ENCODE data around the gene SECISBP2. TPM values are rescaled to one million over a fixed set of nuclear protein-coding genes. Genes with fewer than 3 reads are reported as not detected.
A peak's percentile ranks its signal among the peaks of the same experiment; 100 is the strongest.
"Not testable (repeated sequence)": the region's sequence is repeated elsewhere in the genome, so short reads cannot be mapped to it uniquely, and the experiment has no call there.

SECISBP2 gene, protein sequence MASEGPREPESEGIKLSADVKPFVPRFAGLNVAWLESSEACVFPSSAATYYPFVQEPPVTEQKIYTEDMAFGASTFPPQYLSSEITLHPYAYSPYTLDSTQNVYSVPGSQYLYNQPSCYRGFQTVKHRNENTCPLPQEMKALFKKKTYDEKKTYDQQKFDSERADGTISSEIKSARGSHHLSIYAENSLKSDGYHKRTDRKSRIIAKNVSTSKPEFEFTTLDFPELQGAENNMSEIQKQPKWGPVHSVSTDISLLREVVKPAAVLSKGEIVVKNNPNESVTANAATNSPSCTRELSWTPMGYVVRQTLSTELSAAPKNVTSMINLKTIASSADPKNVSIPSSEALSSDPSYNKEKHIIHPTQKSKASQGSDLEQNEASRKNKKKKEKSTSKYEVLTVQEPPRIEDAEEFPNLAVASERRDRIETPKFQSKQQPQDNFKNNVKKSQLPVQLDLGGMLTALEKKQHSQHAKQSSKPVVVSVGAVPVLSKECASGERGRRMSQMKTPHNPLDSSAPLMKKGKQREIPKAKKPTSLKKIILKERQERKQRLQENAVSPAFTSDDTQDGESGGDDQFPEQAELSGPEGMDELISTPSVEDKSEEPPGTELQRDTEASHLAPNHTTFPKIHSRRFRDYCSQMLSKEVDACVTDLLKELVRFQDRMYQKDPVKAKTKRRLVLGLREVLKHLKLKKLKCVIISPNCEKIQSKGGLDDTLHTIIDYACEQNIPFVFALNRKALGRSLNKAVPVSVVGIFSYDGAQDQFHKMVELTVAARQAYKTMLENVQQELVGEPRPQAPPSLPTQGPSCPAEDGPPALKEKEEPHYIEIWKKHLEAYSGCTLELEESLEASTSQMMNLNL
- total RNA-seq (2021; fragmentation: NEBNext Ultra II Directional; extraction: Animal tissue kit (Norgen Biotek cat#: 25700)) = 10 to 100 TPM; 13.8 to 20.3 (median 17.3) TPM
- long read RNA-seq, partial matches to known transcripts = 21 of 32 reads
- long read RNA-seq, other reads (novel, unspliced or antisense) = 11 of 32 reads

DNA sequence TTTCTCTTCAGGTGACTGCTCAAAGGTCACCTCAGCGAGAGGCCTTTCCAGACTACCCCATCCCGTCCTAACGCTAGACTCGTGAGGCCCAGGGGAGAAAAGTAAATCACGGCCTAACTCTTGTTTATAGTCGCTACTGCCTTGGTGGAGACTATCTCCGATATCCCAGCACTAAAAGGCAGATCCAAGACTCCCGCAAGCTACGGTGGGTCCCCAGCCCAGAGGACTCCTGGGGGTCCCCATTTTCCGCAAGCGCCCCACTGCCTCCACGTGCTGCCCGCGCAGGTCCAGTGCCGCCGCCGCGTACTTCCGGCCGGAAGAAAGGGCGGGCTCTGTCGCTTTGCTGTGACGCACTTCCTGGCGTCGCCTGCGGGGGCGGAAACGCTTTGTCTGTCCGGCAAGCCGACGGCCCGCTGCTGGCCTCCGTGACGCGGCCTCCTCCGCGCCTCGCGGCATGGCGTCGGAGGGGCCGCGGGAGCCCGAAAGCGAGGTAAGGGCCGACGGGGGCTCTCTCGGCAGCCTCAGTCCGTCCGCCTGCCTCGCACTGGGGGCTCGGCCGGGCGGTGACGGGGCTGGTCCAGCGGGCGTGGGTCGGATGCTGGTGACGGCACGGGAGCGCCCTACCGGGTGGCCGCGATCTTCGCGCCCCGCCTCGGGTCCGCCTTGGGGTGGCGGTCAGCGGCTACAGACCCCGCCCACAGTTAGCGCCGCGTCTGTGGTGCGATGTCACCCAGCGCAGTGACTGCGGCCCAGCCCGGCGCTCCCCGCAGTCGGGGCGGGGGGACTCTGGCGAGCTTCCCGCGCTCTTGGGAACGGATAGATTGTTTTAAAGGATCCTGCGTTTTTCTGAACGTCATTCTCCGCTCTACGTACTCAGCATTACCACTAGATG is at the start of gene SECISBP2:
Gene SECISBP2, plus strand, starts transcription at position 378 of the 892 bp plus-strand sequence. Its CDS starts 77 bp downstream, at position 455.
- TF ChIP-seq, protein P1, sequence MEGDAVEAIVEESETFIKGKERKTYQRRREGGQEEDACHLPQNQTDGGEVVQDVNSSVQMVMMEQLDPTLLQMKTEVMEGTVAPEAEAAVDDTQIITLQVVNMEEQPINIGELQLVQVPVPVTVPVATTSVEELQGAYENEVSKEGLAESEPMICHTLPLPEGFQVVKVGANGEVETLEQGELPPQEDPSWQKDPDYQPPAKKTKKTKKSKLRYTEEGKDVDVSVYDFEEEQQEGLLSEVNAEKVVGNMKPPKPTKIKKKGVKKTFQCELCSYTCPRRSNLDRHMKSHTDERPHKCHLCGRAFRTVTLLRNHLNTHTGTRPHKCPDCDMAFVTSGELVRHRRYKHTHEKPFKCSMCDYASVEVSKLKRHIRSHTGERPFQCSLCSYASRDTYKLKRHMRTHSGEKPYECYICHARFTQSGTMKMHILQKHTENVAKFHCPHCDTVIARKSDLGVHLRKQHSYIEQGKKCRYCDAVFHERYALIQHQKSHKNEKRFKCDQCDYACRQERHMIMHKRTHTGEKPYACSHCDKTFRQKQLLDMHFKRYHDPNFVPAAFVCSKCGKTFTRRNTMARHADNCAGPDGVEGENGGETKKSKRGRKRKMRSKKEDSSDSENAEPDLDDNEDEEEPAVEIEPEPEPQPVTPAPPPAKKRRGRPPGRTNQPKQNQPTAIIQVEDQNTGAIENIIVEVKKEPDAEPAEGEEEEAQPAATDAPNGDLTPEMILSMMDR (IDR thresholded peaks at IDR 0.05) = peak; percentile 87
- Mint-ChIP-seq H3K9me3 (no peaks in the 10 kb centered on the region), H3K4me3 (peak within 1 kb of the TSS; percentile 90), H3K36me3 (ENCODE audit: low read depth) (peaks cover 42% of the 10 kb centered on the region), H3K4me1 (ENCODE audit: low read depth) (peaks cover 73% of the 10 kb centered on the region), H3K27me3 (ENCODE audit: insufficient read depth) (no peaks in the 10 kb centered on the region), H3K27ac (peak within 1 kb of the TSS; percentile 97)
- peak; percentile 95 for DNase-seq

DNA sequence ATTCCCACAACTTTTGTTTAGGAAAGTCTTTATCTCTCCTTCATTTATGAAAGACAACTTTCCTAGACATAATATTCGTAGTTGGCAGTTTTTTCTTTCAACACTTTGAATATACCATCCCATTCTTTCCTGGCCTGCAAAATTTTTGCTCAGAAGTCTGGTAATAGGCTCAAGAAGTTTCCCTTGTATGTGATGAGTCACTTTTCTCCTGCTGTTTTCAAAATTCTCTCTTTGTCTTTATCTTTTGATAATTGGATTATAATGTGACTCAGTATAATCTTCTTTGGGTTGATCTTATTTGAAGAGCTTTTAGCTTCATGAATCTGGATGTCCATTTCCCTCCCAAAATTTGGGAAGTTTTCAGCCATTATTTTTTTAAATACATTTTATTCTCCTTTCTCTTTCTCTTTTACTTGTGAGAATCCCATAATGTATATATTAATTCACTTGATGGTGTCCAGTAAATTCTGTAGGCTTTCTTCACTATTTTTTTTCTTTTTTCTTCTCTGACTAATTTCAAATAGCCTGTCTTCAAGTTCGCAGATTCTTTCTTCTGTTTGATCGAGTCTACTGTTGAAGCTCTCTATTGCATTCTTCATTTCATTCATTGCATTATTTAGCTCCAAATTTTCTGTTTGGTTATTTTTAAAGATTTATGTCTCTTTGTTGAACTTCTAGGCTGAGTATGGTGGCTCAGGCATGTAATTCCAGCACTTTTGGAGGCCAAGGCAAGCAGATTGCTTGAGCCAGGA is 44.6 kb upstream of the SECISBP2 start:
- Mint-ChIP-seq H3K4me1 (ENCODE audit: low read depth) (peaks cover 32% of the 10 kb centered on the region), H3K4me3 (no peak overlapping the region)

DNA sequence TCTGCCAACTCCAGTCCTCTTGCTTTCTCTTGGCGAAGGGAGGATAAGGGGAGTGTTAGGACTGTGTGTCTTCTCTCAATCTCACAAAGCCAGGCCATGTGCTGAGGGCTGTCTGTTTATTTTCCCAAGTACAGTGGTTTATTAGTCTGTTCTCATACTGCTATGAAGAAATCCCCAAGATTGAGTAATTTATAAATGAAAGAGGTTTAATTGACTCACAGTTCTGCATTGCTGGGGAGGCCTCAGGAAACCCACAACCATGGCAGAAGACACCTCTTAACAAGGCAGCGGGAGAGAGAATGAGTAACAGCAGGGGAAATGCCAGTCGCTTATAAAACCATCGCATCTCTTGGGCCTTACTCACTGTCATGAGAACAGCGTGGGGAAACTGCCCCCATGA is 43.5 kb upstream of the SECISBP2 start:
- peak; percentile 97 for DNase-seq
- TF ChIP-seq, protein P1 (IDR thresholded peaks at IDR 0.05) = no peak
- Mint-ChIP-seq H3K9me3 (peaks cover 34% of the 10 kb centered on the region), H3K4me3 (peak overlapping the region; percentile 28), H3K27ac (peak overlapping the region; percentile 85), H3K4me1 (ENCODE audit: low read depth) (peaks cover 40% of the 10 kb centered on the region), H3K36me3 (ENCODE audit: low read depth) (peaks cover 32% of the 10 kb centered on the region), H3K27me3 (ENCODE audit: insufficient read depth) (peaks cover 2% of the 10 kb centered on the region; the same call in 1 of the 2 replicates)

More for the DNA sequence above, 44.6 kb upstream of the SECISBP2 start:
- DNase-seq = no peak
- peaks cover 34% of the 10 kb centered on the region for H3K9me3 Mint-ChIP-seq
- H3K27me3 Mint-ChIP-seq (ENCODE audit: insufficient read depth) = peaks cover 2% of the 10 kb centered on the region; the same call in 1 of the 2 replicates
- no peak overlapping the region for H3K27ac Mint-ChIP-seq
- TF ChIP-seq, protein P1 (IDR thresholded peaks at IDR 0.05) = no peak
- peaks cover 32% of the 10 kb centered on the region for H3K36me3 Mint-ChIP-seq (ENCODE audit: low read depth)

DNA sequence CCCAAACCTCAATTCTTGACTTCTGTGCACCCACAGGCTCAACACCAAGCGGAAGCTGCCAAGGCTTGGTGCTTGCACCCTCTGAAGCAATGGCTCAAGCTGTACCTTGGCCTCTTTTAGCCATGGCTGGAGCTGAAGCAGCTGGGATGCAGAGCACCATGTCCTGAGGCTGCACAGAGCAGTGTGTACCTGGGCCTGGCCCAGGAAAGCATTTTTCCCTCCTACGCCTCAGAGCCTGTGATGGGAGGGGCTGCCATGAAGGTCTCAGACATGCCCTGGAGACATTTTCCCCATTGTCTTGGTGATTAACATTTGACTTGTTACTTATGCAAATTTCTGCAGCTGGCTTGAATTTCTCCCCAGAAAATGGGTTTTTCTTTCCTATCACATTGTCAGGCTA is 42.3 kb upstream of the SECISBP2 start:
- not testable (repeated sequence) for DNase-seq; H3K27me3 Mint-ChIP-seq (ENCODE audit: insufficient read depth); H3K4me3 Mint-ChIP-seq
- peaks cover 32% of the 10 kb centered on the region for H3K36me3 Mint-ChIP-seq (ENCODE audit: low read depth)
- H3K9me3 Mint-ChIP-seq = peaks cover 34% of the 10 kb centered on the region
- H3K4me1 Mint-ChIP-seq (ENCODE audit: low read depth) = peaks cover 43% of the 10 kb centered on the region
- H3K27ac Mint-ChIP-seq = peak overlapping the region; percentile 85

DNA sequence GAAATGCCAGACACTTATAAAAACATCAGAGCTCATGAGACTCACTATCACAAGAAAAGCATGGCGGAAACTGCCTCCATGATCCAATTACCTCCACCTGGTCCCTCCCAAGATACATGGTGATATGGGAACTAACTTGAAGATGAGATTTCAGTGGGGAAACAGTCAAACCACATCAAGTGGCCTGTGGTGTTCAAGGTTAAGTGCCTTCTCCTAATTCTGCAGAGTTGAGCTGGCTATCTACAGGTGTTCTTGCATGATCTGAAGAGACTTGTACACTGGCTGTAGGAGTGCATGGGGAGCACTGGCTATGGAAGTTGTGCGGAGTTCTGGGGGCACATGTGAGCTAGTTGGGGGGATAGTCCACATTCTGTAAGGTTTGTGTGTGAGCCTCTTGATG is 41.3 kb upstream of the SECISBP2 start:
- Mint-ChIP-seq H3K4me3 (no peak overlapping the region), H3K9me3 (peaks cover 31% of the 10 kb centered on the region), H3K27ac (no peak overlapping the region), H3K27me3 (ENCODE audit: insufficient read depth) (peaks cover 2% of the 10 kb centered on the region; the same call in 1 of the 2 replicates), H3K4me1 (ENCODE audit: low read depth) (peaks cover 47% of the 10 kb centered on the region), H3K36me3 (ENCODE audit: low read depth) (peaks cover 28% of the 10 kb centered on the region)
- DNase-seq = no peak
- TF ChIP-seq, protein P1 (IDR thresholded peaks at IDR 0.05) = no peak

Measured in HFFc6 (cell line).